Measurements from ENCODE around the gene PICALM. TPM values are rescaled to one million over a fixed set of nuclear protein-coding genes. Genes with fewer than 3 reads are reported as not detected.

The PICALM gene
- total RNA-seq, 2 experiments from 2014 or later, result 91.1 to 92.2 TPM

DNA sequence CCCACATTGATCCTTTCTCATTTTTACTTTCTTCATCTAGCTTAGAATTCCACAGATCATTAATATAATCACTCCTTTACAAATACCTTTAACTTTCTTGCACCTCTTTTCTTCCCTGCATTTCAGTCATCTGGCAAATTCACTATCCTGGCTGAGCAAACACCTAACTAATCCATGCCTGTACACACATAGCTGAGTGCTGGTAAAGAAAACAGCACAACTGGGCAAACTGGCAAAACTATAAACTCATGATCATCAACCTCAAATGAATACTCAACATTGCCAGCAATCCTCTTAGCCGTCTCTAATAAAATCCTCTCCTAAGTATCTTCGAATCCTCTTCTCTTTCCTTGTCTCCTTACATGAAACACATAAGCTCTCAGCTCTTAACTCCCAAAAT lies 52.4 kb downstream of the PICALM start:
- ChIA-PET CTCF (no interaction called here), POLR2A (no interaction called here)

DNA sequence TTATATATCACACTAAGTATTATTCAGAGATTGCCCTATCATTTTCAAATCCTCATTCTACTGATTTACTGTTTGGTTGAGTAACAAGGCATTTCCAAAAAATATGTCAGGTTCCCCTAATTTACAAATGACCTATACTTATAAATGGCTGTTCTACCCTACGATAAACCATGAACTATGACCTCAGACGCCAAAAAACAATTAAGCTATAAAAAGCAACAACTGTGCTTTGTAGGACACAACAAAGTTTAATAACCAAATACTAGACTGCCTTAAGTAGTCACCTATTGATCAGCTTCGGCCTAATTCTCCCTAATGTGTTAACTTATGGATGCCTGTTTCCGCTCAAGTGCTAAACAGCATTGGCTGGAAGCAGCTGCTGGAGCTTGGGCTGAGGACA lies 53.2 kb downstream of the PICALM start:
- ChIA-PET POLR2A (no interaction called here), CTCF (no interaction called here)

DNA sequence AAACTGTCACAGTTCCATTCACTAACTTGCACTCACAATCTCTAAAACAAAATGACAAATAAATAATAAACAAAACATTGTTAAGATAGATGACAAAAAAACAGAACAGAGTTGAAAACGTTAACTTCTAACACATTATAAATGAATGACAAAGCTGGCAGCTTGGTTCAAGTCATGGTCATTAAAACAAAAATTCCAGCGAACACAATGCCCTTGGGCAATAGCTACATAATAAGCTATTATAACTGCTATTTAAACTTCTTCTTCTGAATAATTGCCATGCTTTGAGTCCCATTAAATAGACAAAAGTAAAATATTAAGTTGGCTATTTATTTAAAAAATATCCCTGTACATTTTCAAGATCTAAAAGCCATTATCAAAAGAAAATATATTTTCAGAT lies 54.7 kb downstream of the PICALM start:
- ChIA-PET CTCF (interaction anchor here (1.1 to 1.7 kb wide), 2 partner anchors 159 to 277 kb away, joined by 3 to 5 read pairs; partner anchors contain the start of gene CCDC83), POLR2A (interaction anchor here (0.6 kb wide), 1 partner anchor 253 kb away, joined by 3 read pairs; no protein-coding TSS in a partner anchor)

- POLR2A ChIA-PET, result interaction anchor here (0.6 kb wide), 1 partner anchor 254 kb away, joined by 3 read pairs; no protein-coding TSS in a partner anchor
- CTCF ChIA-PET, result interaction anchor here (1.7 kb wide), 1 partner anchor 278 kb away, joined by 5 read pairs; no protein-coding TSS in a partner anchor
Measured at GRCh38 chr11:86013713-86014112, 55.2 kb downstream of the PICALM start.

DNA sequence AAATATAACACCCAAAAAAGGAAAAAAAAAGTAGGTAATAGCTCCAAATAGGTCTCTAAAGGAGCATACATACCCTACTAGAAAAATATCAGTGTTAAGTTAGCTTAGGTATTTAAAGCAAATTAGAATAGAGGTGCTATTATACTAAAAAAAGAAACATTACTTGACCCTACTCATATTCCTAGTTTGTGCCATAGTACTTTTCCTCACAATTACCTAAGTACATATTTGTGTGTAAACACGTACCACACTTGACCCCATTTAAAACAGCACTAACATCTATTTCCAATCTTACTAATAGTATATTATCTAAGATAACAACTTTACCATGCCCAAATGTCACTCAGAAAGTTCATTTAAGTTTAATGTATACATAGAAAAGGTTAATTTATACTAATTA lies 57.7 kb downstream of the PICALM start:
- ChIA-PET CTCF (no interaction called here), POLR2A (no interaction called here)

- CTCF ChIA-PET, result interaction anchor here (0.9 kb wide), 1 partner anchor 18 kb away, joined by 4 read pairs; no protein-coding TSS in a partner anchor
Measured at GRCh38 chr11:86003654-86004053, 65.2 kb downstream of the PICALM start.

GRCh38 chr11:86002431-86002830 lies 66.5 kb downstream of the PICALM start:
- ChIA-PET CTCF (no interaction called here), POLR2A (no interaction called here)

More at GRCh38 chr11:86003654-86004053, 65.2 kb downstream of the PICALM start:
- POLR2A ChIA-PET, result no interaction called here

DNA sequence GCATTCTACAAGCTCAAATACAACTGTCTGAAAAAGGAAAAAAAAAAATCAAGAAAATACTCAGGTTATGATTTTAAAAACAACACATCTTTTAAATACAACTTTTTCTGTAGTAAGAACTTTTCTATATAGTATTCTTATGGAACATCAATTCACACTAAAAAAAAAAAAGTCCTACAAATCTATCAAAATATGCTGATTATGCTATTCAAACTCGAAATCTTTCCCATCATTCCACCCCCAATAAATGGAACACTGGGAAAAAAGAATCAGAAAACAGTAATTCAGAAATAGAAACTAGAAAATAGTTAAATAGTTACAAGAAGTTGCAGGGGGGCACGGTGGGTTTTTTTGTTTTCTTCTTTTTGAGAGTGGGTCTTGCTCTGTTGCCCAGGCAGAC lies 77.4 kb downstream of the PICALM start:
- CTCF ChIA-PET, result interaction anchor here (0.7 kb wide), 1 partner anchor 202 kb away, joined by 3 read pairs; no protein-coding TSS in a partner anchor

DNA sequence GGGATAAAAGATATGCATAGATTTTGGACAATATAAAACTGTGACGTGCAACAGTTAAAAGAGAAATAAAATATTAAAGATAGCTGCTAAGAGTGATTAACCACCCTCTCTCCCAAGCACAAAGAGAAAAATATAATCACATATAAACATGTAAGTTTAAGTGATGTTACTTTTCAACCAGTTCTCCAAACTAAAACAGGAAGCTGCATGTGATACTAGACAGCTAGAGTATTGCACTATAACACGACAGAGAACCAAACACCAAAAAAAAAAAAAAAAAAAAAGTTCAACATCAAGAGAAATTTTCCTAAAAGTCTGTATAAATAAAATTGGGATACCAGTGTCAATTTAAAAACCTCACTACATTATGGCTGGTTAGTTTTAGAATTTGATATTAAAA lies 79.1 kb downstream of the PICALM start:
- POLR2A ChIA-PET, result no interaction called here
- CTCF ChIA-PET, result no interaction called here

More for the DNA sequence above, 77.4 kb downstream of the PICALM start:
- POLR2A ChIA-PET, result no interaction called here

DNA sequence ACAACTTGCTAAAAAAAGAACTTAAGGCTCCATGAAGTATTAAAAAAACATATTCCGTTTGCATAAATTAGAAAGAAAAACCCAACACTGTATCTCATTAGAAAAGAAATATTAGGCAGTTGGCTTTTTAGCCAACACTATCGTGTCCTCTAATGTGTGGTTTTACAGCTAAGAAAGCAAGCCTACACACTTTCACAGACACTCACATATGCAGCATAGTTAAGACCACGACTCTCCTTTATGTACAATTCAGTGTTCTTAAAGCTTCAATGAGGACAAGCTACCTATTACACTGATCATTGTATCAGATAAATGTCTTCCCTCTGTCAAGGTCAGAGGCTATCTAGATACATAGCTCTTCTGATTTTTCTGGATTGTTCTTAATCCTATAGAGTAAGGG lies 80.1 kb downstream of the PICALM start:
- POLR2A ChIA-PET, result no interaction called here
- CTCF ChIA-PET, result interaction anchor here (0.9 kb wide), 1 partner anchor 42 kb away, joined by 3 read pairs; no protein-coding TSS in a partner anchor

DNA sequence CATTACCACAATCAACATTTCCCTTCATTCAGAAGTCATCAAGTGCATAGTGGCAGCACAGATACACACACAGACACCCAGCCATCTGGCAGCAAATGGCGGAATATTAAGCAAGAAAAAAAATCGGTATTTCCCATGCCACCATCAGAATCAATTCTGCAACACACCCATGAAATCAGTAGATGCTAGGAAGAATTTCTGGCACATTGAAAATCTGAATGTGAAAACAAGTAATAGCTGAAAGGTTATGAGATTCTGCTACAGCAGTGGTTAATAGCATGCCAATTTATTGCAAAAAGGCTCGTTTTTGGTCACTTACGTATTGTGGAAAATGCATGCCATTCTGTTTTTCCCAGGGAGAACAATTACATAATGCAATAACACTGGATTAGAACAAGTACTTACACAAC lies 91.1 kb downstream of the PICALM start:
- POLR2A ChIA-PET, result no interaction called here
- CTCF ChIA-PET, result no interaction called here

DNA sequence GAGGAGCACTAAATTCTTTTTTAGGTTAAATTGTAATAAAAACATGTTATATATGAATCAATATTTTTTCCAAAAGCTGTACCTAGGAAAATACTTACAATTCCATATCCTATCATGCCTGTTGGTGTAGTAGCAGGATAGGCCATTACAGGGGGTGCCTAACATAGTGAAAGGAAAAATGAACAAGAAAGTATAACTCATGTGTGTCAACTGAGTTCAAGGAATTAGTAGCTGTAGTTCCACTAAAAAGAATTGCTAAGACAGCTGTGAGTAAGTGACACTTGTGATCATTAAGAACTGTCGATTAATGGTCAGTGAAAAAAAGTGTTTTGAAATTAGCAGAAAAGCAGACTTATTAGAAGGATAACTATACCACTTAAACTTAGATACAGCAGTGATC lies 92.4 kb downstream of the PICALM start:
- POLR2A ChIA-PET, result no interaction called here
- CTCF ChIA-PET, result no interaction called here

- POLR2A ChIA-PET, result no interaction called here
- CTCF ChIA-PET, result no interaction called here
Measured at GRCh38 chr11:85974122-85974521, 94.8 kb downstream of the PICALM start.

GRCh38 chr11:85970593-85970992 lies 98.3 kb downstream of the PICALM start:
- POLR2A ChIA-PET, result no interaction called here
- CTCF ChIA-PET, result no interaction called here

DNA sequence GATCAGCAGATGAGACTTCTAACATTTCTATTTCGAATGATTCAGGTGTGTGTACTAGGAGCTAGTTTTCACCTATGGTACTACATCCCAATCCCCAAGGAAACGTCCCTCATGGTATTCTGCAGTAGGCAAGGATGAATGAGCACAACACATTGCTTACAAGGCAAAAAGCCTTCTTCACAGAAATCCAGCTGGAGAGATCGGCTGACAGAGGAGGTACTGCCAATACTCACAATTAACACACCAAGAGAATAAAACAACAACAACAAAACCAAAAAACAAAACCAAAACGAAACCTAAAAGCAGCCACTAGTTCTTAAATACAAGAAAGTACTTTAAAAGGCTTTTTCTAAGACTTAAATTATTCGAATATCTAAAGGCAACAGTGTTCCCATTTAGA lies 101.4 kb downstream of the PICALM start:
- CTCF ChIA-PET, result interaction anchor here (0.6 kb wide), 1 partner anchor 53 kb away, joined by 3 read pairs; no protein-coding TSS in a partner anchor
- POLR2A ChIA-PET, result no interaction called here

- POLR2A ChIA-PET, result no interaction called here
- CTCF ChIA-PET, result no interaction called here
Measured at GRCh38 chr11:85965202-85965601, 103.7 kb downstream of the PICALM start.

- CTCF ChIA-PET, result interaction anchor here (1.0 kb wide), 1 partner anchor 13 kb away, joined by 3 read pairs; no protein-coding TSS in a partner anchor
Measured at GRCh38 chr11:85961930-85962363, 106.9 kb downstream of the PICALM start.

GRCh38 chr11:85961130-85961529 lies 107.8 kb downstream of the PICALM start:
- CTCF ChIA-PET, result interaction anchor here (0.6 kb wide), 1 partner anchor 330 kb away, joined by 4 read pairs; no protein-coding TSS in a partner anchor
- POLR2A ChIA-PET, result interaction anchor here (0.6 kb wide), 1 partner anchor 18 kb away, joined by 3 read pairs; no protein-coding TSS in a partner anchor

More at GRCh38 chr11:85961930-85962363, 106.9 kb downstream of the PICALM start:
- POLR2A ChIA-PET, result no interaction called here

DNA sequence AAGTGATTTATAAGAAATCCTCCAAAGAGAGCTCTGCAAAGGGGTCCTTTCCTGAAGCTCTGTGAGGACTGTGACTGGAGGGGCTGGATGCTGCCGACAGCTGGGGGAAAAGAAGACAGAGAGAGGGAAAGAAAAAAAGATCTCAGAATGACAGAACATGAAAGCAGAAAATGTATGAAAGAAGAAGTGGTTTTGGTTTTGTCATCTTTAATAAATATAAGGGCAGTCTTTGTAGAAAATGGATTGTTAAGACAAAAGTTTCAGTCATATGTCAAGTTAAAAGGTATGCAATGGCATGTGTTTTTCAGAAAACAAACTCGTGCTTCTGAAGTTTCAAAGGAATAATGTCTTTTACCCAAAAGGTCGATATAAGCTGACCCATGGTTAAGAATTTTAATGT lies 108.2 kb downstream of the PICALM start:
- POLR2A ChIA-PET, result interaction anchor here (0.6 kb wide), 1 partner anchor 19 kb away, joined by 3 read pairs; no protein-coding TSS in a partner anchor

GRCh38 chr11:85955531-85955930 lies 113.4 kb downstream of the PICALM start:
- CTCF ChIA-PET, result interaction anchor here (0.7 to 1.3 kb wide), 3 partner anchors 17 to 383 kb away, joined by 3 read pairs; partner anchors contain the start of gene CCDC83

More for the DNA sequence above, 108.2 kb downstream of the PICALM start:
- CTCF ChIA-PET, result interaction anchor here (0.6 kb wide), 1 partner anchor 331 kb away, joined by 4 read pairs; no protein-coding TSS in a partner anchor

GRCh38 chr11:85953491-85954143 lies 115.3 kb downstream of the PICALM start:
- POLR2A ChIA-PET, result no interaction called here

More at GRCh38 chr11:85955531-85955930, 113.4 kb downstream of the PICALM start:
- POLR2A ChIA-PET, result no interaction called here

More at GRCh38 chr11:85953491-85954143, 115.3 kb downstream of the PICALM start:
- CTCF ChIA-PET, result no interaction called here

All from activated CD8-positive, alpha-beta memory T cell treated with anti-CD3 and anti-CD28 coated beads for 36 hours (primary cell).